GM23338 (cell line): ENCODE results near the gene NAA80.

Experiments used
- EZH2 ChIP-seq: fragments of 200-600 bp; sonication (generic); IDR thresholded peaks from one replicate; pipeline ENCODE4 v1.8.0; 2017; ENCODE audit warnings: antibody characterized with exemption, mild to moderate bottlenecking, low read depth; ENCODE audit not compliant: unreplicated experiment
- TF ChIP-seq, protein P1 (sequence below), 2 experiments: fragments of 200-600 bp in 1 of 2; sonication (generic) in 1 of 2; conservative IDR thresholded peaks; 2 replicates each; pipeline versions ENCODE4 v1.5.1 to v1.6.1; 2016 to 2017; ENCODE audit warnings: antibody characterized with exemption in 2 of 2, low read depth in 2 of 2, mild to moderate bottlenecking in 2 of 2, moderate library complexity in 1 of 2

GRCh38 chr3:50278880-50279224, 20.4 kb downstream of the NAA80 start, which contains the start of gene LSMEM2:
- TF ChIP-seq, protein P1, sequence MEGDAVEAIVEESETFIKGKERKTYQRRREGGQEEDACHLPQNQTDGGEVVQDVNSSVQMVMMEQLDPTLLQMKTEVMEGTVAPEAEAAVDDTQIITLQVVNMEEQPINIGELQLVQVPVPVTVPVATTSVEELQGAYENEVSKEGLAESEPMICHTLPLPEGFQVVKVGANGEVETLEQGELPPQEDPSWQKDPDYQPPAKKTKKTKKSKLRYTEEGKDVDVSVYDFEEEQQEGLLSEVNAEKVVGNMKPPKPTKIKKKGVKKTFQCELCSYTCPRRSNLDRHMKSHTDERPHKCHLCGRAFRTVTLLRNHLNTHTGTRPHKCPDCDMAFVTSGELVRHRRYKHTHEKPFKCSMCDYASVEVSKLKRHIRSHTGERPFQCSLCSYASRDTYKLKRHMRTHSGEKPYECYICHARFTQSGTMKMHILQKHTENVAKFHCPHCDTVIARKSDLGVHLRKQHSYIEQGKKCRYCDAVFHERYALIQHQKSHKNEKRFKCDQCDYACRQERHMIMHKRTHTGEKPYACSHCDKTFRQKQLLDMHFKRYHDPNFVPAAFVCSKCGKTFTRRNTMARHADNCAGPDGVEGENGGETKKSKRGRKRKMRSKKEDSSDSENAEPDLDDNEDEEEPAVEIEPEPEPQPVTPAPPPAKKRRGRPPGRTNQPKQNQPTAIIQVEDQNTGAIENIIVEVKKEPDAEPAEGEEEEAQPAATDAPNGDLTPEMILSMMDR (conservative IDR thresholded peaks at IDR 0.05; ENCODE audit: low read depth in 2 of 2), result no peak
- no peak for TF ChIP-seq EZH2
